OCI-LY3 (cell line): ENCODE measurements around the gene RORC.

Source experiments
- CTCF ChIP-seq: fragments of 200-600, 300-600 bp; sonication (generic); IDR thresholded peaks from 2 replicates; pipeline ENCODE4 v1.5.1; 2014; ENCODE audit warnings: antibody characterized with exemption, low read length, low read depth
- EZH2phosphoT487 ChIP-seq: fragments of 200-600 bp; shearing (Covaris generic); IDR thresholded peaks from 2 replicates; pipeline ENCODE4 v1.6.1; 2018; ENCODE audit warnings: antibody characterized with exemption, mixed run types, low read depth

DNA sequence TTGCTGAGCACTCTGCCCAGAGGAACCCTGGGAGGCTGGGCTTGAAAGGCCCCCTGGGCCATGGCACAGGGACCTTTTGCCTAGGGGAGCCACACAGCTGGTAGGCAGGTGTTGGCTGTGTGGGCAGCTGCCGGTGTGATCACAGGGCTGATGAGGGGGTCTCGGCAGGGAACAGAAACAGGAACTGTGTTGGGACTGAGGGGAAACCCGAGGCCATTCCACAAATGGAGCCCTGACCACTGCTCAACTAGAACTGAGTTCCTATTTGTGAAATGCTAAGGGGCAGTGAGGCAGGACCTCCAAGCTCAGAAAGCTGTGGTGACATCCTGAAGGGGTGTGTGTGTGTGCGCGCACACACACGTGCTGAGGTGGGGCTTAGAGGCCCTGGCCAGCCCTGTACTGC, 28.3 kb upstream of the RORC start:
- TF ChIP-seq EZH2phosphoT487 = no peak
- no peak for TF ChIP-seq CTCF
